K562 (cell line): ENCODE measurements around the gene LRRC4B. TPM values are rescaled to one million over a fixed set of nuclear protein-coding genes. Genes with fewer than 3 reads are reported as not detected.

Experiments
- ADNP ChIP-seq: fragments of 200-800 bp; sonication (Bioruptor generic); IDR thresholded peaks from 2 replicates; pipeline ENCODE4 v1.6.1; 2016; ENCODE audit warnings: missing genetic modification characterization, missing compliant biosample characterization
- ARID2 ChIP-seq: fragments of 450-650 bp; IDR thresholded peaks from 2 replicates; pipeline ENCODE4 v1.6.1; 2017; ENCODE audit warnings: antibody characterized with exemption, mild to moderate bottlenecking
- CBX1 ChIP-seq: sonication (generic); IDR thresholded peaks from 2 replicates; pipeline ENCODE4 v1.6.1; 2016; ENCODE audit warnings: antibody characterized with exemption, low read depth, mild to moderate bottlenecking
- CSDE1 ChIP-seq, 2 experiments: fragments of 450-650 bp; IDR thresholded peaks; 2 replicates each; pipeline ENCODE4 v1.6.1; 2016; ENCODE audit warnings: mild to moderate bottlenecking in 1 of 2
- ESRRA ChIP-seq: fragments of 450-650 bp; IDR thresholded peaks from 2 replicates; pipeline ENCODE4 v1.6.1; 2014; ENCODE audit warnings: low read depth, mild to moderate bottlenecking, moderate library complexity, borderline replicate concordance
- HDGF ChIP-seq: fragments of 450-650 bp; IDR thresholded peaks from 2 replicates; pipeline ENCODE4 v1.6.1; 2016
- HOXB6 ChIP-seq: fragments of 250-450 bp; sonication (Bioruptor Pico); IDR thresholded peaks from 2 replicates; pipeline ENCODE4 v1.5.1; 2022; ENCODE audit warnings: mild to moderate bottlenecking, borderline replicate concordance
- MIER1 ChIP-seq: fragments of 450-650 bp; IDR thresholded peaks from 2 replicates; pipeline ENCODE4 v1.6.1; 2016; ENCODE audit warnings: antibody characterized with exemption, mild to moderate bottlenecking, low read depth
- NCOR1 ChIP-seq: fragments of 450-650 bp; IDR thresholded peaks from 2 replicates; pipeline ENCODE4 v1.6.1; 2016; ENCODE audit warnings: mild to moderate bottlenecking, moderate library complexity
- NR2F6 ChIP-seq: fragments of 450-650 bp; formaldehyde crosslinking; IDR thresholded peaks from 2 replicates; pipeline ENCODE4 v1.4.0; 2020; ENCODE audit warnings: mild to moderate bottlenecking
- PCBP1 ChIP-seq: fragments of 200-400 bp; formaldehyde crosslinking; IDR thresholded peaks from 2 replicates; pipeline ENCODE4 v1.6.1; 2018; ENCODE audit warnings: mild to moderate bottlenecking, low read depth, low read length; ENCODE audit not compliant: poor library complexity, severe bottlenecking
- RBM15 ChIP-seq: fragments of 200-400 bp; formaldehyde crosslinking; IDR thresholded peaks from 2 replicates; pipeline ENCODE4 v1.6.1; 2018; ENCODE audit warnings: mild to moderate bottlenecking, low read length, moderate library complexity; ENCODE audit not compliant: insufficient read depth
- SP1 ChIP-seq: sonication (generic); formaldehyde crosslinking; IDR thresholded peaks from 2 replicates; pipeline ENCODE4 v1.8.1; 2022; ENCODE audit warnings: mild to moderate bottlenecking, missing genetic modification reagents
- SPI1 ChIP-seq: IDR thresholded peaks from 2 replicates; pipeline ENCODE4 v1.6.1; 2011; ENCODE audit warnings: low read depth, low read length, control low read depth, borderline replicate concordance
- ZBTB17 ChIP-seq: fragments of 450-650 bp; formaldehyde crosslinking; IDR thresholded peaks from 2 replicates; pipeline ENCODE4 v1.4.0; 2020; ENCODE audit warnings: mild to moderate bottlenecking
- ZEB2 ChIP-seq: fragments of 450-650 bp; IDR thresholded peaks from 2 replicates; pipeline ENCODE4 v1.6.1; 2016
- ZFPM2 ChIP-seq: fragments of 250-450 bp; sonication (Bioruptor Pico); IDR thresholded peaks from 2 replicates; pipeline ENCODE4 v1.5.1; 2022; ENCODE audit warnings: mild to moderate bottlenecking
- ZNF175 ChIP-seq: fragments of 200-800 bp; sonication (Bioruptor generic); IDR thresholded peaks from 2 replicates; pipeline ENCODE4 v1.6.1; 2016; ENCODE audit warnings: low read depth, mild to moderate bottlenecking, missing genetic modification characterization, missing compliant biosample characterization
- ZNF184 ChIP-seq: sonication (generic); formaldehyde crosslinking; IDR thresholded peaks from 2 replicates; pipeline ENCODE4 v1.5.0; 2020; ENCODE audit warnings: missing genetic modification reagents
- ZNF311 ChIP-seq: fragments of 250-450 bp; sonication (Bioruptor Pico); IDR thresholded peaks from 2 replicates; pipeline ENCODE4 v1.4.0; 2020; ENCODE audit warnings: mild to moderate bottlenecking, moderate library complexity
- ZNF717 ChIP-seq: fragments of 250-450 bp; sonication (Bioruptor Pico); IDR thresholded peaks from 2 replicates; pipeline ENCODE4 v1.5.0; 2021
- polyA plus RNA-seq, 8 experiments: library from polyadenylated mRNA; depleted of rRNA in 4 of 8; stranded (reverse) in 5 of 8; unstranded in 3 of 8; fragments of >200 nt; fragmentation: Nextera tagmentation in 2 of 8; fragmentation: Illumina TruSeq in 1 of 8; extraction: Ambion mirVana in 2 of 8; extraction: Trizol in 1 of 8; gene quantifications; 2 replicates each; pipeline versions ENCODE4 v1.2.1 to v1.2.3, GENCODE V29; 2011 to 2014; ENCODE audit warnings: inconsistent platforms in 1 of 8, missing spikeins in 1 of 8
- total RNA-seq, 7 experiments: library from RNA; depleted of rRNA in 6 of 7; stranded (reverse); fragments of >200 nt in 6 of 7; fragmentation: Illumina TruSeq in 2 of 7; extraction: Trizol in 2 of 7; gene quantifications; 2 replicates each; pipeline versions ENCODE4 v1.2.1 to v1.2.3, GENCODE V29; 2011 to 2021; ENCODE audit warnings: low replicate concordance in 1 of 7
- TF ChIP-seq, protein P1 (sequence below), 2 experiments: fragments of 200-800 bp in 1 of 2; sonication (Bioruptor generic) in 1 of 2; sonication (generic) in 1 of 2; formaldehyde crosslinking in 1 of 2; IDR thresholded peaks in 1 of 2; conservative IDR thresholded peaks in 1 of 2; 2 replicates each; pipeline versions ENCODE4 v1.5.0 to v1.6.1; 2016 to 2020; ENCODE audit warnings: missing compliant biosample characterization in 1 of 2, missing genetic modification characterization in 1 of 2, missing genetic modification reagents in 1 of 2
- TF ChIP-seq, protein P2 (sequence below): IDR thresholded peaks from 2 replicates; pipeline ENCODE4 v1.6.1; 2014; ENCODE audit warnings: antibody characterized with exemption
- TF ChIP-seq, protein P3 (sequence below): fragments of 250-450 bp; sonication (Bioruptor Pico); IDR thresholded peaks from 2 replicates; pipeline ENCODE4 v1.4.0; 2020; ENCODE audit warnings: borderline replicate concordance
- TF ChIP-seq, protein P4 (sequence below): fragments of 450-650 bp; IDR thresholded peaks from one replicate; pipeline ENCODE4 v1.6.1; 2018; ENCODE audit warnings: mild to moderate bottlenecking, moderate library complexity; ENCODE audit not compliant: partially characterized antibody

The LRRC4B gene
- total and polyA plus RNA-seq, 9 of the 15 experiments (the other 6 are each of a cell fraction or from before 2014, with no cell fraction given) = 0.18 to 9.6 (median 2.9) TPM; not detected in 2

GRCh38 chr19:50601407-50602088 is 33.3 kb upstream of the LRRC4B start (continued):
- TF ChIP-seq ZNF184 = no peak
- TF ChIP-seq, protein P1, sequence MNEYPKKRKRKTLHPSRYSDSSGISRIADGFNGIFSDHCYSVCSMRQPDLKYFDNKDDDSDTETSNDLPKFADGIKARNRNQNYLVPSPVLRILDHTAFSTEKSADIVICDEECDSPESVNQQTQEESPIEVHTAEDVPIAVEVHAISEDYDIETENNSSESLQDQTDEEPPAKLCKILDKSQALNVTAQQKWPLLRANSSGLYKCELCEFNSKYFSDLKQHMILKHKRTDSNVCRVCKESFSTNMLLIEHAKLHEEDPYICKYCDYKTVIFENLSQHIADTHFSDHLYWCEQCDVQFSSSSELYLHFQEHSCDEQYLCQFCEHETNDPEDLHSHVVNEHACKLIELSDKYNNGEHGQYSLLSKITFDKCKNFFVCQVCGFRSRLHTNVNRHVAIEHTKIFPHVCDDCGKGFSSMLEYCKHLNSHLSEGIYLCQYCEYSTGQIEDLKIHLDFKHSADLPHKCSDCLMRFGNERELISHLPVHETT (CRISPR knock-in tag; conservative IDR thresholded peaks at IDR 0.05 in 1 of 2, IDR thresholded peaks at IDR 0.05 in 1 of 2) = peak in 1 of 2 experiments; percentile 53; a peak in 2 of 4 replicates
- TF ChIP-seq PCBP1 = no peak
- peak; percentile 95 for TF ChIP-seq ZNF175 (CRISPR knock-in tag)
- TF ChIP-seq ADNP (tag) = no peak
- TF ChIP-seq, protein P2, sequence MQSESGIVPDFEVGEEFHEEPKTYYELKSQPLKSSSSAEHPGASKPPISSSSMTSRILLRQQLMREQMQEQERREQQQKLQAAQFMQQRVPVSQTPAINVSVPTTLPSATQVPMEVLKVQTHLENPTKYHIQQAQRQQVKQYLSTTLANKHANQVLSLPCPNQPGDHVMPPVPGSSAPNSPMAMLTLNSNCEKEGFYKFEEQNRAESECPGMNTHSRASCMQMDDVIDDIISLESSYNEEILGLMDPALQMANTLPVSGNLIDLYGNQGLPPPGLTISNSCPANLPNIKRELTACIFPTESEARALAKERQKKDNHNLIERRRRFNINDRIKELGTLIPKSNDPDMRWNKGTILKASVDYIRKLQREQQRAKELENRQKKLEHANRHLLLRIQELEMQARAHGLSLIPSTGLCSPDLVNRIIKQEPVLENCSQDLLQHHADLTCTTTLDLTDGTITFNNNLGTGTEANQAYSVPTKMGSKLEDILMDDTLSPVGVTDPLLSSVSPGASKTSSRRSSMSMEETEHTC = peak; percentile 96
- no peak for TF ChIP-seq NR2F6 (CRISPR knock-in tag)
- TF ChIP-seq NCOR1 = peak; percentile 99
- no peak for TF ChIP-seq CBX1
- TF ChIP-seq, protein P3, sequence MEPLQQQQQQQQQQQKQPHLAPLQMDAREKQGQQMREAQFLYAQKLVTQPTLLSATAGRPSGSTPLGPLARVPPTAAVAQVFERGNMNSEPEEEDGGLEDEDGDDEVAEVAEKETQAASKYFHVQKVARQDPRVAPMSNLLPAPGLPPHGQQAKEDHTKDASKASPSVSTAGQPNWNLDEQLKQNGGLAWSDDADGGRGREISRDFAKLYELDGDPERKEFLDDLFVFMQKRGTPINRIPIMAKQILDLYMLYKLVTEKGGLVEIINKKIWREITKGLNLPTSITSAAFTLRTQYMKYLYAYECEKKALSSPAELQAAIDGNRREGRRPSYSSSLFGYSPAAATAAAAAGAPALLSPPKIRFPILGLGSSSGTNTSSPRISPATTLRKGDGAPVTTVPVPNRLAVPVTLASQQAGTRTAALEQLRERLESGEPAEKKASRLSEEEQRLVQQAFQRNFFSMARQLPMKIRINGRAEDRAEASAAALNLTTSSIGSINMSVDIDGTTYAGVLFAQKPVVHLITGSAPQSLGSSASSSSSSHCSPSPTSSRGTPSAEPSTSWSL (CRISPR knock-in tag) = no peak
- TF ChIP-seq ARID2 = no peak
- TF ChIP-seq RBM15 = no peak
- peak; percentile 53; the same call in 1 of the 2 replicates for TF ChIP-seq ESRRA
- TF ChIP-seq HDGF = no peak
- no peak for TF ChIP-seq HOXB6 (CRISPR knock-in tag)
- peak; percentile 85 for TF ChIP-seq ZEB2
- no peak for TF ChIP-seq ZNF717 (CRISPR knock-in tag)
- 0 out of 2 replicates have a peak, but pooled peaks have one; percentile 62 for TF ChIP-seq MIER1
- TF ChIP-seq SPI1 = peak; percentile 39; the same call in 1 of the 2 replicates
- TF ChIP-seq, protein P4, sequence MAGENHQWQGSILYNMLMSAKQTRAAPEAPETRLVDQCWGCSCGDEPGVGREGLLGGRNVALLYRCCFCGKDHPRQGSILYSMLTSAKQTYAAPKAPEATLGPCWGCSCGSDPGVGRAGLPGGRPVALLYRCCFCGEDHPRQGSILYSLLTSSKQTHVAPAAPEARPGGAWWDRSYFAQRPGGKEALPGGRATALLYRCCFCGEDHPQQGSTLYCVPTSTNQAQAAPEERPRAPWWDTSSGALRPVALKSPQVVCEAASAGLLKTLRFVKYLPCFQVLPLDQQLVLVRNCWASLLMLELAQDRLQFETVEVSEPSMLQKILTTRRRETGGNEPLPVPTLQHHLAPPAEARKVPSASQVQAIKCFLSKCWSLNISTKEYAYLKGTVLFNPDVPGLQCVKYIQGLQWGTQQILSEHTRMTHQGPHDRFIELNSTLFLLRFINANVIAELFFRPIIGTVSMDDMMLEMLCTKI = no peak
- no peak for TF ChIP-seq ZNF311 (CRISPR knock-in tag)
- TF ChIP-seq CSDE1 (IDR thresholded peaks at IDR 0.05) = peak in 1 of 2 experiments; percentile 65; a peak in 2 of 4 replicates
- no peak for TF ChIP-seq ZFPM2 (CRISPR knock-in tag)
- peak; percentile 61; the same call in 1 of the 2 replicates for TF ChIP-seq ZBTB17 (CRISPR knock-in tag)
- TF ChIP-seq SP1 (CRISPR knock-in tag) = peak; percentile 38; the same call in 1 of the 2 replicates
